ENCODE results near the gene PDZD2.

- TF ChIP-seq POLR2A (IDR thresholded peaks at IDR 0.05) (no peak), CTCF (IDR thresholded peaks at IDR 0.05) (no peak)
These were observed 272.6 kb downstream of the PDZD2 start for GRCh38 chr5:31911291-31912265.

Measured in testis (tissue), 2 donors.